Head of caudate nucleus (tissue), 42 donors: Measurements from ENCODE around the gene ORAI3.

Experiments used
- DNase-seq, 42 donors: peaks; one replicate each; pipeline versions ENCODE4 v3.0.0 to v3.0.0-alpha.2; 2020 to 2021; ENCODE audit warnings: mixed read lengths in 7 of 42
- intact Hi-C: fragments of 100-400 bp; cut with DNase I; formaldehyde crosslinking; loops from one replicate; pipeline ENCODE4 v1.15.0; 2022

ORAI3 gene

GRCh38 chr16:30958175-30959079 is 9.6 kb downstream of the ORAI3 start:
- intact Hi-C loops: no loop called here
- DNase-seq: peak in 14 of 42 donors; percentile 7 to 63 (median 40)

GRCh38 chr16:30961384-30961783 is 12.5 kb downstream of the ORAI3 start:
- intact Hi-C loops: no loop called here

GRCh38 chr16:30963925-30964511 is 15.2 kb downstream of the ORAI3 start:
- intact Hi-C loops: no loop called here
- DNase-seq: no peak

More at GRCh38 chr16:30961384-30961783, 12.5 kb downstream of the ORAI3 start:
- DNase-seq: no peak

DNA sequence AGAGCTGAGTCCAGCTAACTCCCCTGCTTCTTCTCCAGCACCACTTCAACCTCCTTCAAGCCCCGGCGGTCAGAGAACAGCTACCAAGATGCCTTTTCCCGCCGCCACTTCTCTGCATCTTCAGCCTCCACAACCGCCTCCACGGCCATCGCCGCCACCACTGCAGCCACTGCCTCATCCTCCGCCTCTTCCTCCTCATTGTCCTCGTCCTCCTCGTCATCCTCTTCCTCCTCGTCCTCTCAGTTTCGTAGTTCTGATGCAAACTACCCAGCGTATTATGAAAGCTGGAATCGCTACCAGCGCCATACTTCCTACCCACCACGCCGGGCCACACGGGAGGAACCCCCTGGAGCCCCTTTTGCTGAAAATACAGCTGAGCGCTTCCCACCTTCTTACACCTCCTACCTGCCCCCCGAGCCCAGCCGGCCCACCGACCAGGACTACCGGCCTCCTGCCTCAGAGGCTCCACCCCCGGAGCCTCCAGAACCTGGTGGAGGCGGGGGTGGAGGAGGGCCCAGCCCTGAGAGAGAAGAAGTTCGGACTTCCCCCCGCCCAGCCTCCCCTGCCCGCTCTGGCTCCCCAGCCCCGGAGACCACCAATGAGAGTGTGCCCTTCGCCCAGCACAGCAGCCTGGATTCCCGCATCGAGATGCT is 15.8 kb downstream of the ORAI3 start:
- no peak for DNase-seq
- intact Hi-C loops: no loop called here

DNA sequence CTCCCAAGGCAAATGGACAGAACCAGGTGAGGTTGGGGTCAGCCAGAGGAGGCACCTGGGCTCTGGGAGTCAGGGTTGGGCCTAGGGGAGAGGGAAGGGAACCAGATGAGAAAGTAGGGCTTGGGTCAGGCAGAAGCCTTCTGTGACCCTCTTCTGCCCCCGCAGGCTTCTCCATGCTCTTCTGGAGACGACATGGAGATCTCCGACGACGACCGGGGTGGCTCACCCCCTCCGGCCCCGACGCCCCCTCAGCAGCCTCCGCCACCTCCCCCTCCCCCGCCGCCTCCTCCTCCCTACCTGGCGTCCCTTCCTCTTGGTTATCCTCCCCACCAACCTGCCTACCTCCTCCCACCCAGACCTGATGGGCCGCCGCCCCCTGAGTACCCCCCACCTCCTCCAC is 16.6 kb downstream of the ORAI3 start:
- intact Hi-C loops: no loop called here
- DNase-seq: no peak

- DNase-seq: no peak
- intact Hi-C loops: no loop called here
Measured at GRCh38 chr16:30966033-30966619, 17.3 kb downstream of the ORAI3 start.

GRCh38 chr16:30967795-30968194 is 18.9 kb downstream of the ORAI3 start:
- intact Hi-C loops: no loop called here

DNA sequence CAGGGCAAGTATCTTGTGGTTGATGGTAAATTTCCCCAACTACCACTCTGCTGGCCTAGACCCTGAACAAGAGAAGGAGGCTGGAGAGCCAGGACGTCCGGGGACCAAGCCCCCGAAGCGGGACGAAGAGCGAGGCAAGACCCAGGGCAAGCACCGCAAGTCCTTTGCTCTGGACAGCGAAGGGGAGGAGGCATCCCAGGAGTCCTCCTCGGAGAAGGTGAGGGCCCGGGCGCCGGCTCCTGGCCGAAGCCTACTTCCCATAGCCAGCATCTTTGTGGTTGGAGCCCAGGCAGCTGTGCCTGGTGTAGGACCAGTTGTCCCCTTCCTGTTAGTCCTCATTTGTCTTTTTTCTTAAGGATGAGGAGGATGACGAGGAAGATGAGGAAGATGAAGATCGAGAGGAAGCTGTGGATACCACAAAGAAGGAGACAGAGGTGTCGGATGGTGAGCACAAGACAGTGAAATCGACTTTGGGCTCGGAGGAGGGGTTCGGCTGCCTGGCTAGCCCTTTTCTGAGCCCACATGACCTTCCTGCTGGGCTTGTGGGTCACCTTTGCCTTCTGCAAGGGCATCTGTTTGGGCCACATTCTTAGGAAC is 20.5 kb downstream of the ORAI3 start:
- DNase-seq: no peak
- intact Hi-C loops: no loop called here

More at GRCh38 chr16:30967795-30968194, 18.9 kb downstream of the ORAI3 start:
- no peak for DNase-seq

DNA sequence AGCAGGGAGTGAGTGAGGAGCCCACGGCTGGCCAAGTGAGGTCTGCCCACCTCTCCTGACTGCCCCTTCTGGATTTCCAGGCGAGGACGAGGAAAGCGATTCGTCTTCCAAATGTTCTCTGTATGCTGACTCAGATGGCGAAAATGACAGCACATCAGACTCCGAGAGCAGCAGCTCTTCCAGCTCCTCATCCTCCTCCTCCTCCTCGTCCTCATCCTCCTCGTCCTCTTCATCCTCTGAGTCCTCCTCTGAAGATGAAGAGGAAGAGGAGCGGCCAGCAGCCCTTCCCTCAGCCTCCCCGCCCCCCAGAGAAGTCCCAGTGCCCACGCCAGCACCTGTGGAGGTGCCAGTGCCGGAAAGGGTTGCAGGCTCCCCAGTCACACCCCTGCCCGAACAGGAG is 22.4 kb downstream of the ORAI3 start:
- no peak for DNase-seq
- intact Hi-C loops: no loop called here

GRCh38 chr16:30972872-30973271 is 24.0 kb downstream of the ORAI3 start:
- no peak for DNase-seq
- intact Hi-C loops: no loop called here

DNA sequence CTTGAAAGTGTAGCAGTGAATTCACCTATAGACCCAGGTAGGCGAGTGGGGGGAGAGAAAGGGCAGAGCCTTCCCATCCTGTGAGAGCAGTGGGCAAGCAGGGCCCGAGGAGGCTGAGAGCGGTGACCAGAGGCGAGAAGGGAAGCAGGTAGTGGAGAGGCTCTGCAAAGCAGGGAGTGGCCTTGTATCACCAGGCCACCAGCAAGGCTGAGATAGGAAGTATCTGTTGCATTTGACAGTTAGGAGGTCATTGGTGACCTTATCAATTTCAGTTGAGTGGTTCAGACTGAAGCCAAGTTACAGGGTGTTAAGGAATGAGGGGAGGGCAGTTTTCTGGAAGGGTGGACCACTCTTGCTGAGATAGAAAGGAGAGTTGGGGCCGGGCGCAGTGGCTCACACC is 25.5 kb downstream of the ORAI3 start:
- no peak for DNase-seq
- intact Hi-C loops: no loop called here

DNA sequence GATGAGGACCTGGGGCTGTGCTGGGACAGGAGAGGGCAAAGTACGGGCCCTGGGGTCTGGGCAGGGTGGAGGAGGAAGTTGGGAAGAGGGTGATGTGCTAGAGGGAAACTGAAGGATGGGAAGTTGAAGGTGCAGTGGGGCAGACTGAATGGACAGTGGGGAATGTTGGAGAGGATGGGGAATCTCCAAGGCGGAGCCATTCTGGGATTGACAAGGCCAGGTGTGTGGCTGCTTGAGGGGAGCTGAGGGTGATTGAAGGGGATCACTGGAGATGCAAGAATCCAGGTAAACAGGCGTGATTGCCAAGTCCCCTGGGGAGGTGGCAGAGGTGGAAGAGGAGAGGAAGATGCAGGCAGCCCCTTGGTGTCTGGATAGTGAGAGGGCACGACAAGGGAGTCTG is 27.6 kb downstream of the ORAI3 start:
- intact Hi-C loops: no loop called here
- no peak for DNase-seq

DNA sequence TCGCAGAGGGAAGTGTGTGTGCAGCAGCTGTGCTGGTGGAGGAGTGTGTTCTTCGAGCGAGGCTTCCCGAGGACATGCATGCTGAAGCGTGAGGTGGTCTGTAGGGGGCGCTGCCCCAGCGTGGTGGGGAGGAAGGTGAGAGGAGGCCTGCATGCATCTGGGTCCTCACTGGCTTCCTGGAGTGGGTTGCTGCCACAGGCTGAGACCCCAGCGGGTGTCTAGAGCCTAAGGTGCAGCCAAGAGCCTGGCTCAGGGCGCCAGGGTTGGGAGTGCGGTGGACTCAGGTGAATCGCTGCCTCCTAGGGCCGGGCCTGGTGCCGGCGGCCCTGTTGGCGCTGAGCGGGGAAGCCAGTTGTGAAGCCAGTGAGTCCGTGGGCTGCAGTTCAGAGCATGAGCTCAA is 28.6 kb downstream of the ORAI3 start:
- intact Hi-C loops: no loop called here
- no peak for DNase-seq

GRCh38 chr16:30979170-30980022 is 30.5 kb downstream of the ORAI3 start:
- DNase-seq: no peak
- intact Hi-C loops: loop anchor here (10.0 kb wide), 3 partner anchors 55 to 885 kb away; partner anchors contain the start of genes STX4 and VKORC1

GRCh38 chr16:30980023-30980371 is 31.1 kb downstream of the ORAI3 start:
- intact Hi-C loops: loop anchor here (10.0 kb wide), 3 partner anchors 55 to 885 kb away; partner anchors contain the start of genes STX4 and VKORC1
- DNase-seq: no peak

- DNase-seq: no peak
- intact Hi-C loops: loop anchor here (10.0 kb wide), 3 partner anchors 54 to 884 kb away; partner anchors contain the start of genes STX4 and VKORC1
Measured at GRCh38 chr16:30980434-30980833, 31.6 kb downstream of the ORAI3 start.

- intact Hi-C loops: loop anchor here (10.0 kb wide), 3 partner anchors 54 to 884 kb away; partner anchors contain the start of genes STX4 and VKORC1
- DNase-seq: no peak
Measured at GRCh38 chr16:30980959-30981358, 32.1 kb downstream of the ORAI3 start.
